GOT3 (cell line): ENCODE results near the gene LRRC42.
"Not testable (repeated sequence)": the region's sequence is repeated elsewhere in the genome, so short reads cannot be mapped to it uniquely, and the experiment has no call there.

Experiments used
- DNase-seq: peaks from one replicate; lab custom pipeline; 2025; ENCODE audit warnings: mixed read lengths; lab: John Stamatoyannopoulos, UW

LRRC42 gene

GRCh38 chr1:53967409-53968124 is 21.4 kb downstream of the LRRC42 start:
- no peak for DNase-seq

- no peak for DNase-seq
Observed at GRCh38 chr1:53968125-53968513, 22.0 kb downstream of the LRRC42 start.

- not testable (repeated sequence) for DNase-seq
Observed at GRCh38 chr1:53969323-53969722, 23.2 kb downstream of the LRRC42 start.

GRCh38 chr1:53971718-53972117 is 25.6 kb downstream of the LRRC42 start:
- no peak for DNase-seq

- no peak for DNase-seq
Observed at GRCh38 chr1:53975861-53976260, 29.7 kb downstream of the LRRC42 start.

GRCh38 chr1:53979712-53980450 is 33.7 kb downstream of the LRRC42 start:
- DNase-seq: no peak

GRCh38 chr1:53981220-53981619 is 35.1 kb downstream of the LRRC42 start:
- DNase-seq: no peak

GRCh38 chr1:53982034-53982762 is 36.0 kb downstream of the LRRC42 start:
- no peak for DNase-seq

- no peak for DNase-seq
Observed at GRCh38 chr1:53982763-53983104, 36.6 kb downstream of the LRRC42 start.

- no peak for DNase-seq
Observed at GRCh38 chr1:53984726-53985125, 38.6 kb downstream of the LRRC42 start.

GRCh38 chr1:53986458-53986857 is 40.3 kb downstream of the LRRC42 start:
- DNase-seq: no peak

GRCh38 chr1:53987880-53988279 is 41.7 kb downstream of the LRRC42 start:
- no peak for DNase-seq

GRCh38 chr1:53992085-53992874 is 46.1 kb downstream of the LRRC42 start:
- DNase-seq: no peak

- DNase-seq: not testable (repeated sequence)
Observed at GRCh38 chr1:53994516-53994915, 48.4 kb downstream of the LRRC42 start.

- no peak for DNase-seq
Observed at GRCh38 chr1:53995683-53996082, 49.5 kb downstream of the LRRC42 start.

- no peak for DNase-seq
Observed at GRCh38 chr1:53998223-53998622, 52.1 kb downstream of the LRRC42 start.

GRCh38 chr1:53999920-54000319 is 53.8 kb downstream of the LRRC42 start:
- DNase-seq: no peak

GRCh38 chr1:54001591-54001990 is 55.4 kb downstream of the LRRC42 start:
- no peak for DNase-seq

GRCh38 chr1:54002544-54003248 is 56.5 kb downstream of the LRRC42 start:
- no peak for DNase-seq

- no peak for DNase-seq
Observed at GRCh38 chr1:54003249-54003646, 57.1 kb downstream of the LRRC42 start.

GRCh38 chr1:54003750-54004480 is 57.8 kb downstream of the LRRC42 start:
- DNase-seq: not testable (repeated sequence)
